SK-N-DZ (cell line): Measurements from ENCODE around the gene TRIM65.
"Not testable (repeated sequence)": the region's sequence is repeated elsewhere in the genome, so short reads cannot be mapped to it uniquely, and the experiment has no call there.

ENCODE experiments used
- DNase-seq: peaks from one replicate; pipeline ENCODE4 v3.0.0-alpha.2; 2015; ENCODE audit warnings: low spot score

Gene TRIM65

GRCh38 chr17:75854101-75854748 is 42.5 kb downstream of the TRIM65 start:
- no peak for DNase-seq

GRCh38 chr17:75853433-75853832 is 43.3 kb downstream of the TRIM65 start:
- DNase-seq: no peak

GRCh38 chr17:75851693-75851991 is 45.1 kb downstream of the TRIM65 start:
- DNase-seq: not testable (repeated sequence)

- no peak for DNase-seq
Observed at GRCh38 chr17:75850928-75851692, 45.6 kb downstream of the TRIM65 start.

- no peak for DNase-seq
Observed at GRCh38 chr17:75849724-75850123, 47.0 kb downstream of the TRIM65 start.

- DNase-seq: no peak
Observed at GRCh38 chr17:75849279-75849646, 47.5 kb downstream of the TRIM65 start.

GRCh38 chr17:75848523-75849278 is 48.0 kb downstream of the TRIM65 start:
- peak; percentile 61 for DNase-seq

- no peak for DNase-seq
Observed at GRCh38 chr17:75847614-75848522, 48.9 kb downstream of the TRIM65 start.

- DNase-seq: no peak
Observed at GRCh38 chr17:75846692-75847613, 49.8 kb downstream of the TRIM65 start.

- DNase-seq: no peak
Observed at GRCh38 chr17:75845933-75846691, 50.6 kb downstream of the TRIM65 start.

- peak; percentile 96 for DNase-seq
Observed at GRCh38 chr17:75845058-75845711, 51.6 kb downstream of the TRIM65 start.

- no peak for DNase-seq
Observed at GRCh38 chr17:75844530-75845057, 52.2 kb downstream of the TRIM65 start.

- DNase-seq: peak; percentile 56
Observed at GRCh38 chr17:75843577-75844529, 52.9 kb downstream of the TRIM65 start, which contains the start of gene UNC13D. UNC13D (minus strand) TSS chr17:75844404; CDS start chr17:75844337, 67 bp downstream.

- DNase-seq: no peak
Observed at GRCh38 chr17:75842963-75843576, 53.7 kb downstream of the TRIM65 start.

GRCh38 chr17:75842411-75842810 is 54.3 kb downstream of the TRIM65 start:
- DNase-seq: no peak

- no peak for DNase-seq
Observed at GRCh38 chr17:75840799-75841164, 56.0 kb downstream of the TRIM65 start.
